Heart right ventricle (tissue), 16 donors: Measurements from ENCODE around the gene PINK1. TPM values are rescaled to one million over a fixed set of nuclear protein-coding genes. Genes with fewer than 3 reads are reported as not detected.

ENCODE experiments used
- ATAC-seq, 8 donors: fragments of 200-7000 bp; cut with Tn5 transposase; one replicate each; pipeline ENCODE4 v1.9.1; 2020; ENCODE audit warnings: mild to moderate bottlenecking in 8 of 8, moderate library complexity in 8 of 8, moderate number of reproducible peaks in 1 of 8
- DNase-seq, 2 donors: peaks; one replicate each; pipeline ENCODE4 v3.0.0-alpha.2; 2020
- H3K27ac ChIP-seq, 10 donors: fragments of 200-600 bp; sonication (generic) in 2 of 10; one replicate each; pipeline versions ENCODE4 v1.5.0 to v1.8.0; 2020 to 2022; ENCODE audit warnings: mild to moderate bottlenecking in 3 of 10
- H3K27me3 ChIP-seq, 7 donors: fragments of 200-600 bp; one replicate each; pipeline ENCODE4 v1.8.0; 2021 to 2022; ENCODE audit warnings: mild to moderate bottlenecking in 2 of 7
- H3K36me3 ChIP-seq, 9 donors: fragments of 200-600 bp; sonication (generic) in 1 of 9; one replicate each; pipeline versions ENCODE4 v1.5.0 to v1.8.0; 2020 to 2022; ENCODE audit warnings: mild to moderate bottlenecking in 2 of 9
- H3K4me1 ChIP-seq, 9 donors: fragments of 200-600 bp; sonication (generic) in 1 of 9; one replicate each; pipeline versions ENCODE4 v1.5.0 to v1.8.0; 2020 to 2022; ENCODE audit warnings: mild to moderate bottlenecking in 4 of 9
- H3K4me3 ChIP-seq, 10 donors: fragments of 200-600 bp; sonication (generic) in 2 of 10; one replicate each; pipeline versions ENCODE4 v1.5.0 to v1.8.0; 2020 to 2022; ENCODE audit warnings: mild to moderate bottlenecking in 7 of 10, moderate library complexity in 2 of 10
- H3K9me3 ChIP-seq, 11 donors: fragments of 200-600 bp in 10 of 11; sonication (generic) in 2 of 11; one replicate each; pipeline versions ENCODE4 v1.5.0 to v1.8.0; 2013 to 2022; ENCODE audit warnings: mild to moderate bottlenecking in 2 of 11, control low read depth in 1 of 11, moderate library complexity in 1 of 11
- CTCF ChIP-seq, 9 donors: fragments of 200-600 bp; sonication (generic) in 2 of 9; IDR thresholded peaks; one replicate each; pipeline versions ENCODE4 v1.5.0 to v1.8.0; 2021 to 2022; ENCODE audit warnings: antibody characterized with exemption in 9 of 9, mild to moderate bottlenecking in 5 of 9, moderate library complexity in 1 of 9
- WGBS, 2 donors: extraction: QIAGEN DNeasy Blood & Tissue Kit; methylation state at CpG; one replicate each; pipeline ENCODE4 v1.1.7; 2013; ENCODE audit warnings: inconsistent platforms in 1 of 2; 5-methylcytosine and 5-hydroxymethylcytosine counted together
- intact Hi-C, 10 donors: fragments of 100-400 bp; cut with DNase I; formaldehyde crosslinking; loops; one replicate each; pipeline versions ENCODE4 v1.11.1 to v1.14.2; 2022
- polyA plus RNA-seq, 2 donors: library from polyadenylated mRNA; stranded (reverse); fragments of 200-250 nt; gene quantifications; one replicate each; pipeline ENCODE4 v1.2.3, GENCODE V29; 2013
- total RNA-seq, 10 donors: library from RNA; stranded (reverse); fragmentation: NEBNext Ultra II Directional in 3 of 10; extraction: Animal tissue kit (Norgen Biotek cat#: 25700) in 3 of 10; gene quantifications; one replicate each; pipeline versions ENCODE4 v1.2.1 to v1.2.4, GENCODE V29; 2021 to 2023
- donor health status: Arrhythmogenic right ventricular cardiomyopathy.
- donor health status: ischemic (EF 13 %, LVEDD 7.1; RV severe dilation, severe dysfunction).
- donor health status: healthy with polysubstance abuse.
- donor health status: DM: no; HTN: yes; CAD: no.
- donor health status: DM: no; HTN: no; CAD: no.
- donor health status: ischemic (EF 25% LVEDD 6.9; RV normal size, moderate dysfunction).
- donor health status: ischemic (EF 25% LVEDD 5.7; RV mildly dilated, moderate dysfunction).
- donor health status: healthy.
- donor health status: DM: yes; HTN: yes; CAD: no.
- donor health status: Ischemic cardiomyopathy.
- donor health status: ischemic (EF 35%, LVEDD 5.7; RV mildly dilated, moderate dysfunction).
- donor health status: nonischemic (EF 11% LVEDD 7.7; RV severe dilation, severe dysfunction).
- donor health status: DM: yes; HTN: yes; CAD: no.
- donor health status: PGD.
- donor health status: ischemic (EF 29% LVEDD 5.4; RV normal size, mild dysfunction).
- donor health status: nonischemic (EF 23%, LVEDD 6.1; RV moderate dilation, normal function).

The PINK1 gene
- total and polyA plus RNA-seq, 12 donors: 180 to 315 (median 233) TPM

- no peaks in the 10 kb centered on the region for H3K9me3 ChIP-seq
- intact Hi-C loops: no loop called here
- DNase-seq (no peak), ATAC-seq (no peak)
- no peak overlapping the region for H3K4me3 ChIP-seq
- no peaks in the 10 kb centered on the region for H3K36me3 ChIP-seq
- peaks cover under 1 to 18% (median 11%) of the 10 kb centered on the region in 9 donors for H3K4me1 ChIP-seq
- 94 to 98% methylated on average over 2 of the region's 2 CpGs for WGBS, 2 donors
- no peak for TF ChIP-seq CTCF (IDR thresholded peaks at IDR 0.05)
- H3K27me3 ChIP-seq: no peaks in the 10 kb centered on the region
- H3K27ac ChIP-seq: no peak overlapping the region
Observed at GRCh38 chr1:20610970-20611369, 22.3 kb upstream of the PINK1 start.

- Histone ChIP-seq H3K36me3 (no peaks in the 10 kb centered on the region), H3K4me3 (no peak overlapping the region), H3K9me3 (no peaks in the 10 kb centered on the region), H3K4me1 (peaks cover 5 to 24% (median 17%) of the 10 kb centered on the region in 9 donors), H3K27ac (no peak overlapping the region), H3K27me3 (no peaks in the 10 kb centered on the region)
- 95 to 98% methylated on average over 5 of the region's 5 CpGs for WGBS, 2 donors
- intact Hi-C loops: no loop called here
- DNase-seq (no peak), ATAC-seq (no peak)
- no peak for TF ChIP-seq CTCF (IDR thresholded peaks at IDR 0.05)
Observed at GRCh38 chr1:20611652-20612051, 21.6 kb upstream of the PINK1 start.

GRCh38 chr1:20612221-20612746 is 21.0 kb upstream of the PINK1 start:
- Histone ChIP-seq H3K27ac (no peak overlapping the region), H3K4me1 (peaks cover 5 to 28% (median 18%) of the 10 kb centered on the region in 9 donors), H3K4me3 (no peak overlapping the region), H3K9me3 (no peaks in the 10 kb centered on the region), H3K27me3 (no peaks in the 10 kb centered on the region), H3K36me3 (no peaks in the 10 kb centered on the region)
- intact Hi-C loops: no loop called here
- ATAC-seq (no peak), DNase-seq (no peak)
- 87% methylated on average over 11 of the region's 11 CpGs for WGBS, 2 donors
- TF ChIP-seq CTCF (IDR thresholded peaks at IDR 0.05): no peak

- Histone ChIP-seq H3K27me3 (no peaks in the 10 kb centered on the region), H3K4me3 (no peak overlapping the region), H3K27ac (peak overlapping the region in 9 of 10 donors; percentile 61 to 88 (median 76)), H3K36me3 (no peaks in the 10 kb centered on the region), H3K9me3 (no peaks in the 10 kb centered on the region), H3K4me1 (peaks cover 5 to 40% (median 18%) of the 10 kb centered on the region in 9 donors)
- intact Hi-C loops: no loop called here
- ATAC-seq: no peak
- WGBS, 2 donors: 72 to 78% methylated on average over 3 of the region's 3 CpGs
- no peak for DNase-seq
- no peak for TF ChIP-seq CTCF (IDR thresholded peaks at IDR 0.05)
Observed at GRCh38 chr1:20614131-20614579, 19.1 kb upstream of the PINK1 start.
